ENCODE results near the gene LYAR.

LYAR gene

DNA sequence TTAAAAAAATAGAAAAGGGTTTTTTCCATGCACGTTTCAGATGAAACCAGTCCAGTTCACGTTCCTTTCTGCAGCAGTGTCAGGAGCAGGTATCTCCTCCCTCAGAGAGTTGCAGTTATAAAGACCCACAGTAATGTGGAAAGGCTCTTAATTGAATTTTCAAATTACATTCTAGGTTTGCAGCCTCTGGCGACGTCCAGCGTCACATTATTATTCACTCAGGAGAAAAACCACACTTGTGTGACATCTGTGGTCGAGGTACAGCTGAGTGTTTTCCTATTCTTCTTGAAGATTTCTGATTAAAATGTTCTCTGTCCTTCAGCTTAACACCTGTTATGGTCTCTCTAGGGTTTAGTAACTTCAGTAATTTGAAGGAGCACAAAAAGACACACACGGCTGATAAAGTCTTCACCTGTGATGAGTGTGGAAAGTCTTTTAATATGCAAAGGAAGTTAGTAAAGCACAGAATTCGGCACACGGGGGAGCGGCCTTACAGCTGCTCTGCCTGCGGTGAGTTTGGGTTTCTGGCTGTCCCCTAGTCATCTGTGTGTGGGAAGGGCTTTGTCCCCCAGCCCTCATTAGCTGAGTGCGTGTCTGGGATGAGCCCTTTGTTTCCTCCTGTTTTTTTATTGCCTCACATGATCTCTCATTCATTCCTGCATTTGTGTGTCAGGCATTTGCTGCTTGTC is 25.7 kb upstream of the LYAR start:
- no peak for DNase-seq

DNA sequence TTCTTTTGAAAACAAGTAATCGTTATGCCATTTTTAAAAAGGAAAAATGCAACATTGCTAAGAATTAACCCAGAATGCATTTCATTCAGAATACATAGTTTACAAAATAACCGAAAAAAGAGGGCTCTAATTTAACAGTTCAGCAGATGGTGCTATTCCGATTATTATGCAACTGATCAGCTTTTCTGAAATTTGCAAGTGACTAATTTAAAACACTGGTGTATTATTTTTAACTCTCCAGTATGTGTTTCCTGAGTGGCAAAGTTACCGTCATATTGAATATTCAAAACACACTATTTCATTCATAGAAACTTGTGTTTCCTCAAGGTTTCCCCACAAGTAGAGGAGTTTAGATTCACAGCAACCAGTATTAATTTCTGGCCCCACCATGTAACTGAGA is 21.2 kb upstream of the LYAR start:
- DNase-seq = peak; percentile 34

DNA sequence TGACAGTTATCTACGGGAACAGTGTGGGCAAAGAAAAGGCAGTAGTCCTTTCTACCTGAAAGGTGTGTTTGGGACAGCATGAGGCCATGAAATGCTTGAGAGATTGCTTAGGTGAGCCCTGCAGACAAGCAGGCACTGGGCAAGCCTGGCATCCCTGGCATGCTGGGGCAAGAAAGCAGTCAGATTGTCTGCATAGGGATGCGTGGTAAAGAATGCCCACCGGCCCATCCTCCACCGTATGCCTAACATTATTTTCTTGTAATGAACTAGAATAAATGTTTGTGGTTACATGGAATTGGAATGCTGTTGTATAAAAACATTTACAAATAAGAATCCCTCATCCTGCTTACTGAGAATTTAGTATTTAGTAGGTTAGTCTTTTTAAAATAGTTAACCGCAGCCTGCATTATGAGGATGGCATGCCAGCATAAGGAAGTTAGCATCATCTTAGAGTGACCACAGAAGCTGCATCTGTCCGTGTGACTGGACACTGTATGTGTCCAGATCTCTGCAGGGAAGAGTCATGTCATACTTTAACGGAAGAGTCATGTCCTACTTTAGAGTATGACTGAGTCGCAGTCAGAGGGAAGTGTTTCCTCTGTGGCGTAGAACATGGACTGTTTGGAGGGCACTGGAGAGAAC is 19.0 kb upstream of the LYAR start:
- DNase-seq = no peak

DNA sequence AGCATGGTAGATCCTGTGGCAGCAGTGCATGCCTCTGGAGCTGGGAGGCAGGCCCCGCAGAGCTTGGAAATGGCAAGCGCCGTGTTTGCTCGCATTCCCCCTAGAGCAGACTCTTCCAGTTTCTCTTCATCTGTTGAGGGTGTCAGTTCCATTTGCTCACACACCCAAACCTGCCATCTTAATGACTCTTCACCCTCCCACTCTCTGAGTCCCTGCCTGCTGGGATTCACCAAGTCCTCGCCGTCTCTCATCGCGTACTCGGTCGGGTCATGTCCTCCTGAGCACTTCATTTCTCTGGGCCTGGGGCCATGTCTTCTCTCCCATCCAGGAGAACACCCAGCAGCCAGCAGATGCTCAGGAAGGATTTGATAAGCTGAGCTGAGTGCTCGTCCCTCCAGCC is 17.0 kb upstream of the LYAR start:
- no peak for DNase-seq

DNA sequence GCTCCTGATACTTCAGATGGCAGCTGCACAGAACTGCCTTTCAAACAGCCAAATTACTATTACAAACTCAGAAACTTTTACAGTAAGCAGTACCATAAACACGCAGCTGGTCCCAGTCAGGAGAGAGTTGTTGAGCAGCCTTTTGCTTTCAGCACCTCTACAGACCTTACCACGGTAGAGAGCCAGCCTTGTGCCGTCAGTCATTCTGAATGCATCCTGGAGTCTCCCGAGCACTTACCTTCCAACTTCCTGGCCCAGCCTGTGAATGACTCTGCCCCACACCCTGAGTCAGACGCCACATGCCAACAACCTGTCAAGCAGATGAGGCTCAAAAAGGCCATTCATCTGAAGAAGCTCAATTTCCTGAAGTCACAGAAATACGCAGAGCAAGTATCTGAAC is 12.5 kb upstream of the LYAR start:
- no peak for DNase-seq

DNA sequence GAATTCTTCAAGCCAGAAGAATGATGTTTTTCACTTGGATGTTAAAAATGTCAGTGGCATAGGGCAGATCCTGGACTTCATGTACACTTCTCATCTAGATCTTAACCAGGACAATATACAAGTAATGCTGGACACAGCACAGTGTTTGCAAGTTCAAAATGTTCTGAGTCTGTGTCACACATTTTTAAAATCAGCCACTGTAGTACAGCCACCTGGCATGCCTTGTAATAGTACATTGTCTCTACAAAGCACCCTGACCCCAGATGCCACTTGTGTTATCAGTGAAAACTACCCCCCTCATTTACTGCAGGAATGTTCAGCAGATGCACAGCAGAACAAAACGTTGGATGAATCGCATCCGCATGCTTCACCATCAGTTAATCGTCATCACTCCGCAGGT is 12.0 kb upstream of the LYAR start:
- no peak for DNase-seq

DNA sequence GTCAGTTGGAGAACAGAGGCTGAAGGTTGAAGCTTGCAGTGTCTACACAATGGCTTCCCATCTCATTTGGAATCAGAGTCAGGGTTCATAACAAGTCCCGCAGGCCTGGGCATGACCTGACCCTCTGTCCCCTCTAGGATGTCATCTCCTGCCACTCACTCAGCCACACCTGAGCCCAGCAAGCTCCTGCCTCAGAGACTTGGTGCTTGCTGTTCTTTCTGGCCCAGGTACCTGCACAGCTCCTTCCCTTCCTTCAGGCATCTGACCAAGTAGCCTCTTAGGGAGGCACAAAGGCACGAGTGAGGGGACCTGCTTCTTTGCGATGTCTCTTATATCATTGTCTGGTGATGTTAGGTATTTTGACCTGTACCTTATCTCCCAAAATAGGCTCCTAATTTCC is 9.1 kb upstream of the LYAR start:
- no peak for DNase-seq

DNA sequence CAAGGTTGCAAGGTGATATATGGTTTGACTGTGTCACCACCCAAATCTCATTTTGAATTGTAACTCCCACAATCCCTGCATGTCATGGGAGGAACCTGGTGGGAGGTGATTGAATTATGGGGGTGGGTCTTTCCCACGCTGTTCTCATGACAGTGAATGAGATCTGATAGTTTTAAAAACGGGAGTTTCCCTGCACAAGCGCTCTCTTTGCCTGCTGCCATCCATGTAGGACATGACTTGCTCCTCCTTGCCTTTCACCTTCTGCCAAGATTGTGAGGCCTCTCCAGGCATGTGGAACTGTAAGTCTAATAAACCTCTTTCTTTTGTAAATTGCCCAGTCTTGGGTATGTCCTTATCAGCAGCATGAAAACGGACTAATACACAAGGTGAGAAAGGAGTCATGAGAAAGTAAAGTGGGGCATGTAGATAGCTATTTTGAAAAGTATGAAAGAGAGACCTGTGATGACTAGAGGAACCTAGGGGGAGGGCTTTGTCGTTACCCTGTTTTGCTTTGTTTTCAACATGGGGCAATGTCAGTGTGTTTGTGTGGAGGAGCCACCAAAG is 6.4 kb upstream of the LYAR start:
- no peak for DNase-seq

DNA sequence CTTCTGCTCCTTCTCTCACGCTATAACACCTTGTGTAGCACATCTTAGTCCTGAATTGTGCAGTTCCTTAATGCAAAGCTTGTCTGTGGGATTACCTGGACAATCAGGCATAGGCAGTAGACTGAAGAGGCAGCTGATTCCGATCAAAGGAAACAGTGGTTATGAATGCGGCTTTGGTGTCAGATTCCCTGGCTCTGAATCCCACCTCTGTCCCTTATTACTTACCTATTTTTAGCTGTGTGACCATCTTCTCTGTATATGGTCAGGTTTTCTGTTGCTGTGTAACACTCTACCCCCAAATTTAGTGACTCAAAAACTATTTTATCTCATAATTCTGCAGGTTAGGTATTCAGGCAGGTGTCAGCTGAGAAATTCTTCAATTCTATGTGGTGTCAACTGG is 3.3 kb upstream of the LYAR start:
- no peak for DNase-seq

DNA sequence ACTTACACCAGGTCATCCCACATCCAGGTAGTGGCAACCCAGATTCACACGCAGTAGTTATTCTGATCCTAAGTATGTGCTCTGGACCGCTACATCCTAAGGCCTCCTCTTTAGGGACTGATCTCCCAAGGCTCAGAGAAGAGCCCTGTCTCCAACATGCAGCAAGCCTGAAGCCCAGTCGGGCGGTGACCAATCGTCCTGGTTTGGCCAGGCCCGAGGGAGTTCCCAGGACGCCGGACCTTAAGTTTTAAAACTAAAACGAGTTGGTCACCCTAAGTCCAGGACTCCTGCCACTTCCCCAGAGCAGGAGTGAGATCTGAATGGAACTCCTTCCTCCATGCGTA is 385 bp downstream of the LYAR start:
- no peak for DNase-seq

DNA sequence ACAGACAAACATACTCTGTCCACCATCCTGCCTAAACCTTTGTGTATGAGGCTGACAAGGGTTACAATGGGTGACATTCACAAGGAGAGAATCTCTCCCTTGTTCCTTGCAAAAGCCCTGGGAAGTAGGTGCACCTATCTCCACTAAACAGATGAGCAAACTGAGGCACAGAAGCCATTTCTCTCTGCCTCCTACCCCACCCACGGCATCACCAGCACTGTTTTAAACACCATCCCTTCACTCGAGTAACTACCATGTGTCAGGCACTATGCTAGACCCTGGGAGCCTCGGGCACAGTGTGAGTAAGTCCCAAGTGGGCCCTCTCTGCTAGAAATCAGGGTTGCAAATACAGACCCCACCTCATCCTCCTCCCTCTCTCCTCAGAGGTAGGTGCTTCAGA is 899 bp downstream of the LYAR start:
- no peak for DNase-seq

DNA sequence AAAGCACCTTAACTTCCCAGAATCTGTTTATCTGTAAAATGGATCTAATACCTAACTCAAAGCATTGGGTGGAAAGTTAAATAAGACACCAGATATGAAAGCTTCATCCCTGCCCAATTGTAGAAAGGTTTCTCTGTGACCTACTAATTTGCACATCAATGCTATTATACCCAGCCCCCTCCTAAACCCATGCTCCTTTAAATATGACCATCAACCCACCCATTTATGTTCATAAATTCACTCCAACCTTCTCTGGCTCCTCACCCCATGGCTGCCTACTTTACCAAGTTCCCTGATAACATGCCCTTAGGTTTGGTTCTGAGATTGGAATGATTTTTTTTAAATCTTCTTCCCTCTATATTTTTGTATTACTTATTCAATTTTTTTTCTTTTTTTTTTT is 1.9 kb downstream of the LYAR start:
- no peak for DNase-seq

DNA sequence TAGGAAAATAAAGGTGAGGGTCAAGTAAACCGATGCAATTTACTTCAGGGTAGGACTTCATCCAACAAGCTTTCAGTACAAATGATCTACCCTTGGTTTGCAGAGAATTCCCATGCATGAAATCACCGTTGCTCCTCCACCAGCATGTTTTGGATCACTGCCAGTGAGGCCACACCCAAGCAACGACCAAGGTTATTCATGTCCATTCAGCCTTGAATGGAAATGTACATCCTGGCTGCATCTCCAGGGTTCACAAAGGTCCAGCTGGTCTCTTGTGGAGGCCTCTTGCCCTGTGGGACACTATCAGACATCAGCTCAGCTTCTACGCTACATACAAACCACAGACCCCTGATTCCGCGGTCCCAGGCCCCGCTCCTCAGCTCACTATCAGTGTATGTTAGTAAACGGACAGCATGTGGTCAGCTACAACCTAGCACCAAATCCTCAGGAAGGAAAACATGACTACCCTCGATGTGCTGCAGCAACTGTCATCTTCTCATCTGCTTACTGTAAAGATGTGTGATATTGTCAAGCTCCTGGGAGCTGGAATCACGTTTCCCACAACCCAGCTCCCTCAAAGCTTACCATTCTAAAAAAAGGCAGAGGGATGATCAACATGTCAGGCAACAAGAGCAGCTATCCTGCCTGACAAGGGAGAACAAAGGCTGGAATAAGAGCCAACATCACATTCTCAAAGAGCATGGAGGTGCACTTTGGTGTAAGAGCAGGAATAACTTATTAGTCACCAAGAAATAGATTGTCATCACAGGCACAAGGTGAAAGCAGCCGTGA is 4.9 kb downstream of the LYAR start:
- peak; percentile 64 for DNase-seq

DNA sequence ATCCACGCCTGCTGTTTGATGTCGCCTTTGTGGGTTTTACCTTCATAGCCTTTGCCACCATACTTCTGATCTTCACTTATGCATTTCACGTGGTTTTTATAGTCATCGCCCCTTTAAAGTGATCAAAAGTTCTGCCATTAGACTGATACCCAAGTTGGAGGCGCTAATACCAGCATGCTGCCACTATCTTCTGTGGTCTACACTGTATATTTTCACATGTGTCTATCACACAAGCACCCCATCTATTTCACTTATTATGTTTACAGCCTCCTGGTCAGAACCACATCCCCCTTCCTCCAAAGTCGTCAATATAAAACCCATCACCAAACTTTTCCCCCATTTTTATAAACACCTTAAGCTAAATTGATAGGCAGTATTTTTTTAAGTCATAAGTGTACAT is 8.2 kb downstream of the LYAR start:
- DNase-seq = no peak

DNA sequence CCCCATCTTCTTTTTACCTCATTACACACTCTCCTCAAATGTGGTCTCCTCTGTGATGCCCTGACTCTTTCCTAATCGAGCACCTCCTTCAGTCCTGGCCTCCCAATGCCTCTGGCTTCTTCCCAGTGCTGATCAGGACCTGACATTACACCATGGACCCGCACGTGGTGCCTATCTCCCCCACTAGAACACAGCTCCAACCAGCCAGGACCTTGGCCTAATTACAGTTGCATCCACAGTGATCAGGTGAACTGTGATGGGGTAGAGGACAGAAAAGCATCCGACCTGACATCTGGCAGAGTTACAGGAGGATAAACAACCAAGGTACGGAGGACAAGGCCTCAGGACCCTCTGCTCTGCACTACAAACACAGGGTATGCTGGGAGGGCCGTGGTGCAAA is 12.4 kb downstream of the LYAR start:
- no peak for DNase-seq

DNA sequence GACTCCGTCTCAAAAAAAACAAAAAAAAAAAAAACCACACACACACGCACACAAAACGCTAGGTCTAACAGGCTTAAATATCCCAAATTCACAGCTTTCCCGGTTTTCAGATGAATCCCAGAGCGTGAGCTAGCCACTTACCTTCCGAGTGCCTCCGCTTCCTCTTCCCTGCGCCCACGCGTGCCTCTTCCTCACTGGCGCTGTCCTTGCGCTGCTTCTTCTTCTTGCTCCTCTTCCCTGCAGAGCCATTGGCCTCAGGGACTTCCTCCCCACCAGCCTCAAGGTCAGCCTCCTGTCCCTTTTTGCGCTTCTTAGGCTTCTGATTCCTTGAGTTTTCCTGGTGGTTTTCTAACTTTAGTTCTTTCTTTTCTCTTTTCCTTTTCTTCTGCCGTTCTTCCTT is 15.7 kb downstream of the LYAR start:
- no peak for DNase-seq

DNA sequence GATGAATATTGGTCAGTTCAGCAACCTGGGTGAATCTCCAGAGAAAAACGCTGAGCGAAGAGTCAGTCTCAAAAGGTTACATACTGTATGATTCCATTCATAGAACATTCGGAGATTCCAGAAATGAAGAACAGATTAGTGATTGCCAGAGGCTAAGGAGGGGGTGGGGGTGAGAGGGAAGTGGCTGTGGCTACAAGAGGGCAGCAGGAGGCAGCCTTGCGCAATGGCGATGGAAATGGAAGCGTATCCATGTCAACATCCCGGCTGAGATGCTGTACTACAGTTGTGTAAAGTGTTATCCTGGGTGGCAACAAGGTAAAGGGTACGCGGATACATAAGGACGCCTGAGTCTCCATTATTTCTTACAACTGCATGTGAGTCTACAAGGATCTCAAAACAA is 18.0 kb downstream of the LYAR start:
- no peak for DNase-seq

DNA sequence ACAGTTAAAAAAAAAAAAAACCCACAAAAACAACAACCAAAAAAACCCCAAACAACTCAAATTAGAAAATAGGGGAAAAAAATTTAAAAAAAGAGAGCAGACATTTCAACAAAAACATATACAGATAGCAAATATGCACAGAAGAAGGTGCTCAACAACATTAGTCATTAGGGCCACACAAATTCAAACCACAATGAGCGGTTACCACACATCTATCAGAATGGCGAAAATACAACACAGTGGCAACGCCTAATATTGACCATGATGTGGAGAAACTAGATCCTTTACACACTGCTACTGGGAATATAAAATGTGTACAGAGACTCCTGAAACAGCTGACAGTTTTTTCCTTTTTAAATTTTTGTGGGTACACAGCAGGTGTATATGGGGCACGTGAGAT is 19.4 kb downstream of the LYAR start:
- DNase-seq = no peak

DNA sequence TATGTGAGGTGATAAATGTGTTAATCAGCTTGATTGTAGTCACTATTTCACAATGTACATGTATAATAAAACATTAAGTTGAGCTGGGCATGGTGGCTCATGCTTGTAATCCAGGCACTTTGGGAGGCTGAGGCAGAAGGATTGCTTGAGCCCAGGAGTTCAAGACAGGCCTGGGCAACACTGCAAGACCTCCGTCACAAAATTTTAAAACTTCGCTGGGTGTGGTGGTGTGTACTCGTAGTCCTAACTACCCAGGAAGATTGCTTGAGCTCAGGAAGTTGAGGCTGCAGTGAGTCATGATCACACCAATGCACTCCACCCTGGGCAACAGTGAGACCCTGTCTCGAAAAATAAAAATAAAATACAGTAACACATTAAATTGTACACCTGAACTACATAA is 20.1 kb downstream of the LYAR start:
- no peak for DNase-seq

DNA sequence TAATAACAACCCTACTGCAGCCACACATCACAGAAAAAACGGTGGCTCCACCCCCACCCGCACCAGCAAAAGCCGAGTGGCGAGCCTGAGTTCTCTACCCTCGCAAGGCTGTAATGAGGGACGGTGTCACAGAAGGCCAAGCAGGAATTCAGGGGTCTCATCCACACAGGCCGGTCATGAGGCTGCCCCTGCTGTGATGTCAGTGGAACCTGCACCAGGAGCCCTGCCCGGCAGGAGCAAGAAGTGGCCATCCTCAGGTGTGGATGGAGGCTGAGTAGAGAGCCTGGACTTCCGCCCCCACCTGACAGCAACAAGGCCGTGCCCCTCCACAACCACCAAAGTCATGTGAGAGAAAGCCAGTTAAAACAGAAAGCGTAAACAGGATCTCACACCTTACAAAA is 20.6 kb downstream of the LYAR start:
- DNase-seq = no peak

DNA sequence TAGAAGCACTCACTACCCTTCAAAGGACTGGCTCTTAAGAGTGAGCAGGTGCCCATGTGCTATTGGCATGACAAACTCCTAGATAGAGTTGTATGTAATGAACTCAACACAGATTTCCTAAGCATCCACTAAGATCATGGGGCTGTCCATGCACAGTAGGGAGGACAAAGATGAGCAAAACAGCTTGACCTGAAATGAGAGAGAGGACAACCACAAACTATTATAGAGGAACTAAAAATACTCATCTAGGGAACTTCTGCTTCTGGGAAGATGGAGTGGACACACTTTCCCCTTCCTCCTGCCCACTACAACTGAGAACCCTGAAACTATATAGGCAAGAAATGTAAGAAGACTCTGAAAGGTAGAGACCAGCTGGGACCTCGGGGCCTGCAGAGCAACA is 21.2 kb downstream of the LYAR start:
- no peak for DNase-seq

DNA sequence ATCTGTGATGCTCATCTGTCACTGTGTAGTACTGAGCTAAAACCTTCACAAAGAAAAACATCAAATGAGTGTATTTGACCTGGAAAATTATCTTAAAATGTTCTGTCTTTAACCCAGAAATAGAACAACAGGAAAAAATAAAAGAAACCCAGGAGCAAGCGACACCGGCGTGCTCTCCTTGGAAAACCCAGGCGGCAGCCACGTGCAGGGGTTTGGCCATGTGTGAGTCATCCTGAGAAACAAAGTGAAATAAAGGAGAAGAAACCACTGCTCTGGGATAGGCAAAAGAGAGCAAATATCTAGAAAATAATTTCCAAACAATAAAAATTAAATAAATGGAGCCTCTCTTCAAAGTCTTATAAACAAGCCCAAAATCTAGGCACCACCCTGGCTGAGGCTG is 22.0 kb downstream of the LYAR start:
- no peak for DNase-seq

DNA sequence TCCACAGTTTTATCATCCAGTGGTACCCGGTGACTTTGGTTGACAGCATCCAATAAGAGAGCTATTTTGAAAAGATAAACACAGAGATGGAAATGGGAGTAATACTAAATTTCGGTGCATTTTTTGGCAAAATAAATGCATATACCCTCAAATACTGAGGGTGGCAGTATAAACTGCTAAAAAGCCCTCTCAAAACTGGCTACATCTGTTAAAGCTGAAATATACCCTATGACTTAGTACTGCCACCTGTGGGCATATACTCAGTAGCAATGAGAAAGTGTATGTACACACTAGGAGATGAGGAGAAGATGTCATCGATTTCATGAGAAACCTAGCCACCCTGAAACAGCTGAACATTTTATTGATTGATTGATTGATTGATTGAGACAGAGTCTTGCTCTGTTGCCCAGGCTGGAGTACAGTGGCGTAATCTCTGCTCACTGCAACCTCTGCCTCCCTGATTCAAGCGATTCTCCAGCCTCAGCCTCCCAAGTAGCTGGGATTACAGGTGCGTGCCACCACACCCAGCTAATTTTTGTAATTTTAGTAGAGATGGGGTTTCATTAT is 29.7 kb downstream of the LYAR start:
- peak; percentile 86 for DNase-seq

All from hematopoietic multipotent progenitor cell treated with erythropoietin and hydrocortisone succinate and interleukin-3 and kit ligand, for 8 days (in vitro differentiated cells).